Smooth muscle cell (in vitro differentiated cells): ENCODE measurements around the gene PLEKHA5. TPM values are rescaled to one million over a fixed set of nuclear protein-coding genes. Genes with fewer than 3 reads are reported as not detected.
"Not testable (repeated sequence)": the region's sequence is repeated elsewhere in the genome, so short reads cannot be mapped to it uniquely, and the experiment has no call there.

Source experiments
- DNase-seq: peaks from one replicate; lab custom pipeline; 2025; ENCODE audit not compliant: unreplicated experiment; lab: John Stamatoyannopoulos, UW
- H2AFZ ChIP-seq: fragments of 200-600 bp; sonication (generic); 2 replicates; pipeline ENCODE4 v1.6.0; 2016; ENCODE audit warnings: antibody characterized with exemption, low read depth, mild to moderate bottlenecking
- H3F3A ChIP-seq: fragments of 200-600 bp; sonication (generic); 2 replicates; pipeline ENCODE4 v1.6.0; 2017; ENCODE audit warnings: antibody characterized with exemption, low read depth
- H3K27ac ChIP-seq: fragments of 200-600 bp; sonication (generic); 2 replicates; pipeline ENCODE4 v1.5.1; 2016; ENCODE audit warnings: low read depth, mild to moderate bottlenecking
- H3K27me3 ChIP-seq: fragments of 200-600 bp; sonication (generic); 2 replicates; pipeline ENCODE4 v1.6.1; 2016; ENCODE audit warnings: low read depth, mild to moderate bottlenecking
- H3K36me3 ChIP-seq: fragments of 200-600 bp; sonication (generic); 2 replicates; pipeline ENCODE4 v1.5.1; 2016; ENCODE audit warnings: low read depth
- H3K4me1 ChIP-seq: fragments of 200-600 bp; sonication (generic); 2 replicates; pipeline ENCODE4 v1.5.1; 2016; ENCODE audit warnings: low read depth
- H3K4me2 ChIP-seq: fragments of 200-600 bp; sonication (generic); 2 replicates; pipeline ENCODE4 v1.6.0; 2016; ENCODE audit warnings: mild to moderate bottlenecking
- H3K4me3 ChIP-seq: fragments of 200-600 bp; sonication (generic); 2 replicates; pipeline ENCODE4 v1.5.1; 2016; ENCODE audit warnings: mild to moderate bottlenecking
- H3K79me2 ChIP-seq: fragments of 200-600 bp; sonication (generic); 2 replicates; pipeline ENCODE4 v1.6.0; 2016; ENCODE audit warnings: low read depth, mild to moderate bottlenecking
- H3K9ac ChIP-seq: fragments of 200-600 bp; sonication (generic); 2 replicates; pipeline ENCODE4 v1.6.0; 2016; ENCODE audit warnings: low read depth
- H3K9me3 ChIP-seq: fragments of 200-600 bp; sonication (generic); replicated peaks from 2 replicates; pipeline ENCODE4 v1.5.1; 2016; ENCODE audit warnings: low read depth
- H4K20me1 ChIP-seq: fragments of 200-600 bp; sonication (generic); 2 replicates; pipeline ENCODE4 v1.6.0; 2016; ENCODE audit warnings: low read depth
- WGBS: methylation state at CpG from one replicate; pipeline ENCODE4 v1.1.7; 2016; ENCODE audit warnings: low lambda C conversion rate; 5-methylcytosine and 5-hydroxymethylcytosine counted together
- polyA plus RNA-seq: library from polyadenylated mRNA; unstranded; fragments of >200 nt; fragmentation: Nextera tagmentation; extraction: Ambion mirVana; gene quantifications from 2 replicates; pipeline ENCODE4 v1.2.1, GENCODE V29; 2016
- total RNA-seq: library from RNA; depleted of rRNA; stranded (reverse); fragments of >200 nt; gene quantifications from 2 replicates; pipeline ENCODE4 v1.2.3, GENCODE V29; 2014
- TF ChIP-seq, protein P1 (sequence below): fragments of 200-600 bp; sonication (generic); IDR thresholded peaks from 2 replicates; pipeline ENCODE4 v1.5.1; 2017; ENCODE audit warnings: borderline replicate concordance, mild to moderate bottlenecking, antibody characterized with exemption; ENCODE audit not compliant: insufficient read depth, poor library complexity, severe bottlenecking

The PLEKHA5 gene
- total and polyA plus RNA-seq, 2 experiments from 2014 or later: 21.4 to 43.1 TPM

DNA sequence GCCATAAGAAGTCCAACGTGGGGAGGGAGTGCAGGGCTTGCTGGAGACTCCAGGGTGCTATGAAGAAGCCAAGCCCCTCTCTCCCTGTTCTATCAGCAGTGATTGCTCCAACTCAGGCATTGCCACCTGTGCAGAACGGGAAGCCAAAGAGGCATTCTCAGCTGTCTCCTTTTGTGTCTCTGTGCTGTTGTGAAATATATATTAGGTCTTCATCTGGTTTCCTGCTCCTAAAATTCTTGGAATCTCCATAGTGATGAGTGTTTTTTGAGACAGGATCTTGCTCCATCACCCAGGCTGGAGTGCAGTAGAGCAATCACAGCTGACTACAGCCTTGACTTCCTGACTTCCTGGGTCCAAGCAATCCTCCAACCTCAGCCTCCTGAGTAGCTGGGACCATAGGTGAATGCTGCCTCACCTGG, 258.6 kb downstream of the PLEKHA5 start:
- no peak overlapping the region for H3K9ac ChIP-seq
- H3K27ac ChIP-seq: no peak overlapping the region
- WGBS: 94% methylated on average over 2 of the region's 2 CpGs
- no peaks in the 10 kb centered on the region for H4K20me1 ChIP-seq
- no peak overlapping the region for H3K4me2 ChIP-seq
- H3K4me3 ChIP-seq: no peak overlapping the region
- H3K36me3 ChIP-seq: no peaks in the 10 kb centered on the region
- no peak for DNase-seq
- H3K9me3 ChIP-seq: no peaks in the 10 kb centered on the region
- no peak overlapping the region for H2AFZ ChIP-seq
- no peaks in the 10 kb centered on the region for H3K79me2 ChIP-seq
- TF ChIP-seq, protein P1, sequence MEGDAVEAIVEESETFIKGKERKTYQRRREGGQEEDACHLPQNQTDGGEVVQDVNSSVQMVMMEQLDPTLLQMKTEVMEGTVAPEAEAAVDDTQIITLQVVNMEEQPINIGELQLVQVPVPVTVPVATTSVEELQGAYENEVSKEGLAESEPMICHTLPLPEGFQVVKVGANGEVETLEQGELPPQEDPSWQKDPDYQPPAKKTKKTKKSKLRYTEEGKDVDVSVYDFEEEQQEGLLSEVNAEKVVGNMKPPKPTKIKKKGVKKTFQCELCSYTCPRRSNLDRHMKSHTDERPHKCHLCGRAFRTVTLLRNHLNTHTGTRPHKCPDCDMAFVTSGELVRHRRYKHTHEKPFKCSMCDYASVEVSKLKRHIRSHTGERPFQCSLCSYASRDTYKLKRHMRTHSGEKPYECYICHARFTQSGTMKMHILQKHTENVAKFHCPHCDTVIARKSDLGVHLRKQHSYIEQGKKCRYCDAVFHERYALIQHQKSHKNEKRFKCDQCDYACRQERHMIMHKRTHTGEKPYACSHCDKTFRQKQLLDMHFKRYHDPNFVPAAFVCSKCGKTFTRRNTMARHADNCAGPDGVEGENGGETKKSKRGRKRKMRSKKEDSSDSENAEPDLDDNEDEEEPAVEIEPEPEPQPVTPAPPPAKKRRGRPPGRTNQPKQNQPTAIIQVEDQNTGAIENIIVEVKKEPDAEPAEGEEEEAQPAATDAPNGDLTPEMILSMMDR: no peak
- H3K4me1 ChIP-seq: no peaks in the 10 kb centered on the region
- H3K27me3 ChIP-seq: no peaks in the 10 kb centered on the region
- H3F3A ChIP-seq: no peaks in the 10 kb centered on the region

GRCh38 chr12:19390051-19390598, 260.6 kb downstream of the PLEKHA5 start:
- H3K9me3 ChIP-seq: no peaks in the 10 kb centered on the region
- no peaks in the 10 kb centered on the region for H3K4me1 ChIP-seq
- DNase-seq: no peak

DNA sequence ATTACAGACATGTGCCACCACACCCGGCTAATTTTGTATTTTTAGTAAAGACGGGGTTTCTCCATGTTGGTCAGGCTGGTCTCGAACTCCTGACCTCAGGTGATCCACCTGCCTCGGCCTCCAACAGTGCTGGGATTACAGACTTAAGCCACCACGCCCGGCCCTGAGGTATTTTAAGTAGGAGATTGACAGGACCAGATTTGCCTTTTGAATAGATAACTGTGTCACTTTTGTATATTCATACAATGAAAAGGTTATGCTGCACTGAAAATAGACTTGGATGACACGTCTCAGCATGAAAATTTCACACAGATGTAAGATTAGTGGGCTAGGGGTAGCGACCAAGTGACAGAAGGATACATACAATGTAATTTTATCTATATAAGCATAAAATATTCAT, 263.1 kb downstream of the PLEKHA5 start:
- H3K79me2 ChIP-seq, H3K36me3 ChIP-seq, DNase-seq, H3K4me1 ChIP-seq, H4K20me1 ChIP-seq, H3K9ac ChIP-seq, H3K27ac ChIP-seq, H3F3A ChIP-seq, H2AFZ ChIP-seq, H3K9me3 ChIP-seq, H3K27me3 ChIP-seq, H3K4me3 ChIP-seq, H3K4me2 ChIP-seq: not testable (repeated sequence)
- 92% methylated on average over 8 of the region's 8 CpGs for WGBS

More at GRCh38 chr12:19390051-19390598, 260.6 kb downstream of the PLEKHA5 start:
- Histone ChIP-seq H3K4me3 (no peak overlapping the region), H3K9ac (no peak overlapping the region), H3K27me3 (no peaks in the 10 kb centered on the region), H3K27ac (no peak overlapping the region), H3F3A (no peaks in the 10 kb centered on the region), H3K79me2 (no peaks in the 10 kb centered on the region), H2AFZ (no peak overlapping the region), H4K20me1 (no peaks in the 10 kb centered on the region), H3K4me2 (no peak overlapping the region), H3K36me3 (no peaks in the 10 kb centered on the region)
- 82% methylated on average over 3 of the region's 3 CpGs for WGBS
- TF ChIP-seq, protein P1: no peak

GRCh38 chr12:19394385-19394784, 264.9 kb downstream of the PLEKHA5 start:
- Histone ChIP-seq H3K9me3 (no peaks in the 10 kb centered on the region), H3K27ac (no peak overlapping the region), H3K4me3 (no peak overlapping the region), H2AFZ (no peak overlapping the region), H3K9ac (no peak overlapping the region), H3K27me3 (no peaks in the 10 kb centered on the region), H3K79me2 (no peaks in the 10 kb centered on the region), H4K20me1 (no peaks in the 10 kb centered on the region), H3K36me3 (no peaks in the 10 kb centered on the region), H3K4me1 (no peaks in the 10 kb centered on the region), H3F3A (no peaks in the 10 kb centered on the region), H3K4me2 (no peak overlapping the region)
- TF ChIP-seq, protein P1: no peak
- WGBS: 86% methylated on average over 2 of the region's 2 CpGs
- DNase-seq: no peak
